ENCODE results near the gene OR13H1.
"Not testable (repeated sequence)": the region's sequence is repeated elsewhere in the genome, so short reads cannot be mapped to it uniquely, and the experiment has no call there.

Gene OR13H1

GRCh38 chrX:131543774-131544173, at the start of gene OR13H1:
Gene OR13H1 (plus strand): TSS chrX:131544074. CDS start chrX:131544074, 0 bp downstream.
- DNase-seq (ENCODE audit: low read depth), result no peak

GRCh38 chrX:131501556-131501955, 42.3 kb upstream of the OR13H1 start:
- not testable (repeated sequence) for DNase-seq (ENCODE audit: low read depth)

GRCh38 chrX:131513159-131513914, 30.5 kb upstream of the OR13H1 start:
- no peak for DNase-seq (ENCODE audit: low read depth)

GRCh38 chrX:131521824-131522223, 22.1 kb upstream of the OR13H1 start:
- DNase-seq (ENCODE audit: low read depth), result no peak

- DNase-seq (ENCODE audit: low read depth), result no peak
Measured at GRCh38 chrX:131544218-131544617, 344 bp downstream of the OR13H1 start.

GRCh38 chrX:131549011-131549410, 5.1 kb downstream of the OR13H1 start:
- DNase-seq (ENCODE audit: low read depth), result no peak

- DNase-seq (ENCODE audit: low read depth), result not testable (repeated sequence)
Measured at GRCh38 chrX:131552453-131552852, 8.6 kb downstream of the OR13H1 start.

GRCh38 chrX:131558562-131558961, 14.7 kb downstream of the OR13H1 start:
- DNase-seq (ENCODE audit: low read depth), result no peak

- DNase-seq (ENCODE audit: low read depth), result no peak
Measured at GRCh38 chrX:131564553-131565229, 20.8 kb downstream of the OR13H1 start.

- DNase-seq (ENCODE audit: low read depth), result no peak
Measured at GRCh38 chrX:131565909-131566308, 22.0 kb downstream of the OR13H1 start.

- no peak for DNase-seq (ENCODE audit: low read depth)
Measured at GRCh38 chrX:131571348-131571747, 27.5 kb downstream of the OR13H1 start.

GRCh38 chrX:131572372-131573014, 28.6 kb downstream of the OR13H1 start:
- DNase-seq (ENCODE audit: low read depth), result no peak

GRCh38 chrX:131577413-131577812, 33.5 kb downstream of the OR13H1 start:
- no peak for DNase-seq (ENCODE audit: low read depth)

- no peak for DNase-seq (ENCODE audit: low read depth)
Measured at GRCh38 chrX:131577999-131578734, 34.3 kb downstream of the OR13H1 start.

- not testable (repeated sequence) for DNase-seq (ENCODE audit: low read depth)
Measured at GRCh38 chrX:131578735-131579367, 35.0 kb downstream of the OR13H1 start.

- no peak for DNase-seq (ENCODE audit: low read depth)
Measured at GRCh38 chrX:131588995-131589394, 45.1 kb downstream of the OR13H1 start.
